Endothelial cell of umbilical vein (primary cell): ENCODE measurements around the gene TMCO6. TPM values are rescaled to one million over a fixed set of nuclear protein-coding genes. Genes with fewer than 3 reads are reported as not detected.
"Not testable (repeated sequence)": the region's sequence is repeated elsewhere in the genome, so short reads cannot be mapped to it uniquely, and the experiment has no call there.

Experiments used
- BruUV-seq: library from RNA; stranded (reverse); fragments of 400-500 nt; replicated peaks from 2 replicates; lab custom pipeline; 2021; lab: Mats Ljungman, UMichigan
- CTCF ChIA-PET: fragments of 300-600, 350-600 bp; sonication (Branson Sonifier 250); formaldehyde crosslinking; loops from one replicate; lab custom pipeline; 2021; ENCODE audit warnings: antibody characterized with exemption, inconsistent platforms; lab: Charles Lee
- POLR2A ChIA-PET: fragments of 300-600, 350-600 bp; sonication (Branson Sonifier 250); formaldehyde crosslinking; loops from one replicate; lab custom pipeline; 2021; ENCODE audit warnings: antibody characterized with exemption, inconsistent platforms; lab: Charles Lee
- DNase-seq: peaks from one replicate; pipeline ENCODE4 v3.0.0-alpha.2; 2011; ENCODE audit warnings: low read depth, low spot score
- FAIRE-seq: peaks from 2 replicates; lab custom pipeline; 2011; peaks lifted over from hg19 to GRCh38; lab: Jason Lieb, UNC
- H2AFZ ChIP-seq: 2 replicates; pipeline ENCODE4 v1.6.0; 2012; ENCODE audit warnings: low read depth, low read length, control low read depth, inconsistent platforms
- H3K27ac ChIP-seq: 2 replicates; pipeline ENCODE4 v1.5.1; 2011; ENCODE audit warnings: low read depth, mild to moderate bottlenecking, control low read depth, low read length, moderate library complexity; ENCODE audit not compliant: insufficient read depth
- H3K27me3 ChIP-seq, 2 experiments: 2 replicates each; pipeline versions ENCODE4 v1.6.0 to v1.6.1; 2011; ENCODE audit warnings: low read length in 2 of 2, mixed read lengths in 1 of 2; ENCODE audit not compliant: control insufficient read depth in 2 of 2, insufficient read depth in 2 of 2
- H3K36me3 ChIP-seq, 2 experiments: 2 replicates in 1 of 2; 3 replicates in 1 of 2; pipeline ENCODE4 v1.5.1; 2011; ENCODE audit warnings: low read length in 2 of 2, mild to moderate bottlenecking in 1 of 2, moderate library complexity in 1 of 2; ENCODE audit not compliant: control insufficient read depth in 2 of 2, insufficient read depth in 2 of 2; ENCODE audit errors: extremely low read depth in 1 of 2
- H3K4me1 ChIP-seq: 3 replicates; pipeline ENCODE4 v1.5.1; 2011; ENCODE audit warnings: mild to moderate bottlenecking, low read length; ENCODE audit not compliant: control insufficient read depth, insufficient read depth; ENCODE audit errors: extremely low read depth
- H3K4me2 ChIP-seq: 2 replicates; pipeline ENCODE4 v1.6.1; 2011; ENCODE audit warnings: low read length, control low read depth, mixed read lengths; ENCODE audit not compliant: insufficient read depth
- H3K4me3 ChIP-seq, 3 experiments: fragments of 200-600 bp in 1 of 3; sonication (generic), shearing (Covaris generic) in 1 of 3; replicated peaks in 1 of 3; 2 replicates each; pipeline ENCODE4 v1.5.1; 2011 to 2016; ENCODE audit warnings: control low read depth in 3 of 3, low read length in 3 of 3, mild to moderate bottlenecking in 2 of 3, inconsistent platforms in 1 of 3, low read depth in 1 of 3, moderate library complexity in 1 of 3; ENCODE audit not compliant: insufficient read depth in 1 of 3
- H3K79me2 ChIP-seq: 2 replicates; pipeline ENCODE4 v1.6.0; 2012; ENCODE audit warnings: low read length, inconsistent platforms; ENCODE audit not compliant: control insufficient read depth, insufficient read depth
- H3K9ac ChIP-seq: replicated peaks from 2 replicates; pipeline ENCODE3; 2011; ENCODE audit warnings: low read length, control low read depth; ENCODE audit not compliant: insufficient read depth; ENCODE audit errors: extremely low read depth
- H3K9me1 ChIP-seq: replicated peaks from 3 replicates; pipeline ENCODE4 v1.6.0; 2011; ENCODE audit warnings: mild to moderate bottlenecking, low read length; ENCODE audit not compliant: control insufficient read depth, insufficient read depth; ENCODE audit errors: extremely low read depth
- H3K9me3 ChIP-seq: replicated peaks from 2 replicates; pipeline ENCODE4 v1.5.1; 2012; ENCODE audit warnings: low read length, inconsistent platforms; ENCODE audit not compliant: control insufficient read depth, insufficient read depth
- H4K20me1 ChIP-seq: replicated peaks from 2 replicates; pipeline ENCODE3; 2011; ENCODE audit warnings: mild to moderate bottlenecking, low read length; ENCODE audit not compliant: control insufficient read depth, insufficient read depth; ENCODE audit errors: extremely low read depth
- FOS ChIP-seq: IDR thresholded peaks from 2 replicates; pipeline ENCODE4 v1.6.1; 2011; ENCODE audit warnings: mild to moderate bottlenecking, low read length, moderate library complexity, borderline replicate concordance; ENCODE audit not compliant: insufficient read depth
- GATA2 ChIP-seq: IDR thresholded peaks from 2 replicates; pipeline ENCODE4 v1.7.0; 2011; ENCODE audit warnings: low read depth, mild to moderate bottlenecking, moderate library complexity, mixed read lengths, low read length; ENCODE audit not compliant: insufficient read length, insufficient read depth
- JUN ChIP-seq: IDR thresholded peaks from 2 replicates; pipeline ENCODE4 v1.6.1; 2011; ENCODE audit warnings: borderline replicate concordance, low read depth; ENCODE audit not compliant: insufficient read length, insufficient read depth
- MAX ChIP-seq: IDR thresholded peaks from 2 replicates; pipeline ENCODE4 v1.6.1; 2011; ENCODE audit not compliant: insufficient read depth, insufficient read length
- MYC ChIP-seq: IDR thresholded peaks from one replicate; pipeline ENCODE4 v1.6.1; 2011; ENCODE audit warnings: mild to moderate bottlenecking, low read depth, low read length
- POLR2A ChIP-seq: IDR thresholded peaks from 2 replicates; pipeline ENCODE4 v1.6.1; 2012; ENCODE audit warnings: low read depth, mild to moderate bottlenecking, control low read depth, low read length
- POLR2AphosphoS5 ChIP-seq: IDR thresholded peaks from 2 replicates; pipeline ENCODE4 v1.6.1; 2012; ENCODE audit warnings: low read depth, mild to moderate bottlenecking, control low read depth, low read length, moderate library complexity; ENCODE audit not compliant: insufficient read depth
- dilution Hi-C: fragments of 300-500 bp; cut with MboI; formaldehyde crosslinking; loops from one replicate; pipeline ENCODE4 v1.15.0; 2019; ENCODE audit warnings: low sequenced_read_pairs; ENCODE audit not compliant: extremely low pct_ligation_motif_present
- intact Hi-C: fragments of 100-400 bp; cut with micrococcal nuclease; formaldehyde crosslinking; loops from one replicate; pipeline ENCODE4 v1.10.0; 2022
- polyA plus RNA-seq, 4 experiments: library from polyadenylated mRNA; depleted of rRNA in 3 of 4; stranded (reverse) in 3 of 4; unstranded in 1 of 4; fragments of >200 nt; gene quantifications; 2 replicates each; pipeline versions ENCODE4 v1.2.1 to v1.2.3, GENCODE V29; 2011 to 2012; ENCODE audit warnings: missing spikeins in 1 of 4
- total RNA-seq: library from RNA; stranded (reverse); gene quantifications from 2 replicates; pipeline ENCODE4 v1.2.3, GENCODE V29; 2021
- TF ChIP-seq, protein P1 (sequence below), 2 donors: IDR thresholded peaks; 1 replicate in 1 of 2; 2 replicates in 1 of 2; pipeline ENCODE4 v1.5.1; 2011; ENCODE audit warnings: low read length in 2 of 2, mild to moderate bottlenecking in 2 of 2, moderate library complexity in 2 of 2, control low read depth in 1 of 2, inconsistent platforms in 1 of 2, low read depth in 1 of 2; ENCODE audit not compliant: insufficient read depth in 1 of 2; ENCODE audit errors: extremely low read depth in 1 of 2

The TMCO6 gene
- total and polyA plus RNA-seq, 2 donors (not counting 3 experiments of a cell fraction or from before 2014, with no cell fraction given) = 22.0 to 23.7 TPM

GRCh38 chr5:140600096-140600495, 39.2 kb upstream of the TMCO6 start:
- Histone ChIP-seq H3K27me3 (no peaks in the 10 kb centered on the region), H3K27ac (no peak overlapping the region), H3K36me3 (no peaks in the 10 kb centered on the region), H3K4me3 (no peak overlapping the region), H2AFZ (no peak overlapping the region), H3K9me1 (no peaks in the 10 kb centered on the region), H3K9ac (no peak overlapping the region), H3K4me2 (no peak overlapping the region), H4K20me1 (no peaks in the 10 kb centered on the region), H3K79me2 (no peaks in the 10 kb centered on the region), H3K9me3 (no peaks in the 10 kb centered on the region), H3K4me1 (no peaks in the 10 kb centered on the region)
- POLR2A ChIA-PET = no interaction called here
- DNase-seq (no peak), FAIRE-seq (no peak)
- TF ChIP-seq POLR2A (no peak), MYC (no peak), POLR2AphosphoS5 (no peak), JUN (no peak), GATA2 (no peak)
- CTCF ChIA-PET = interaction anchor here (0.9 kb wide), 1 partner anchor 21 kb away, joined by 3 read pairs; no protein-coding TSS in a partner anchor
- intact Hi-C loops (no loop called here), dilution Hi-C loops (no loop called here)
- BruUV-seq = no TSS peak

GRCh38 chr5:140602147-140602546, 37.1 kb upstream of the TMCO6 start:
- Histone ChIP-seq H3K4me1 (no peaks in the 10 kb centered on the region), H3K27ac (no peak overlapping the region), H3K27me3 (no peaks in the 10 kb centered on the region), H3K79me2 (no peaks in the 10 kb centered on the region), H3K9me3 (no peaks in the 10 kb centered on the region), H3K9me1 (no peaks in the 10 kb centered on the region), H3K4me2 (no peak overlapping the region), H3K4me3 (no peak overlapping the region), H2AFZ (no peak overlapping the region), H4K20me1 (no peaks in the 10 kb centered on the region), H3K9ac (no peak overlapping the region), H3K36me3 (no peaks in the 10 kb centered on the region)
- POLR2A ChIA-PET = no interaction called here
- CTCF ChIA-PET = no interaction called here
- intact Hi-C loops = no loop called here
- FAIRE-seq = no peak
- dilution Hi-C loops = no loop called here
- no peak for DNase-seq
- TF ChIP-seq POLR2AphosphoS5 (no peak), MYC (no peak), GATA2 (no peak), MAX (no peak), FOS (no peak), JUN (no peak)
- TF ChIP-seq, protein P1, sequence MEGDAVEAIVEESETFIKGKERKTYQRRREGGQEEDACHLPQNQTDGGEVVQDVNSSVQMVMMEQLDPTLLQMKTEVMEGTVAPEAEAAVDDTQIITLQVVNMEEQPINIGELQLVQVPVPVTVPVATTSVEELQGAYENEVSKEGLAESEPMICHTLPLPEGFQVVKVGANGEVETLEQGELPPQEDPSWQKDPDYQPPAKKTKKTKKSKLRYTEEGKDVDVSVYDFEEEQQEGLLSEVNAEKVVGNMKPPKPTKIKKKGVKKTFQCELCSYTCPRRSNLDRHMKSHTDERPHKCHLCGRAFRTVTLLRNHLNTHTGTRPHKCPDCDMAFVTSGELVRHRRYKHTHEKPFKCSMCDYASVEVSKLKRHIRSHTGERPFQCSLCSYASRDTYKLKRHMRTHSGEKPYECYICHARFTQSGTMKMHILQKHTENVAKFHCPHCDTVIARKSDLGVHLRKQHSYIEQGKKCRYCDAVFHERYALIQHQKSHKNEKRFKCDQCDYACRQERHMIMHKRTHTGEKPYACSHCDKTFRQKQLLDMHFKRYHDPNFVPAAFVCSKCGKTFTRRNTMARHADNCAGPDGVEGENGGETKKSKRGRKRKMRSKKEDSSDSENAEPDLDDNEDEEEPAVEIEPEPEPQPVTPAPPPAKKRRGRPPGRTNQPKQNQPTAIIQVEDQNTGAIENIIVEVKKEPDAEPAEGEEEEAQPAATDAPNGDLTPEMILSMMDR (IDR thresholded peaks at IDR 0.05; ENCODE audit: extremely low read depth in 1 of 2, insufficient read depth in 1 of 2, low read depth in 1 of 2, low read length in 2 of 2) = no peak
- no TSS peak for BruUV-seq

GRCh38 chr5:140603446-140603698, 35.9 kb upstream of the TMCO6 start:
- H3K4me3 ChIP-seq, H3K27ac ChIP-seq, H3K9me3 ChIP-seq, H4K20me1 ChIP-seq, BruUV-seq, dilution Hi-C loops, H3K9ac ChIP-seq, H3K79me2 ChIP-seq, H2AFZ ChIP-seq, H3K27me3 ChIP-seq, intact Hi-C loops, H3K36me3 ChIP-seq, H3K9me1 ChIP-seq, H3K4me1 ChIP-seq, H3K4me2 ChIP-seq, DNase-seq, CTCF ChIA-PET, FAIRE-seq, POLR2A ChIA-PET: not testable (repeated sequence)
